Measurements from ENCODE around the gene CALCA. TPM values are rescaled to one million over a fixed set of nuclear protein-coding genes. Genes with fewer than 3 reads are reported as not detected.

Gene CALCA
- total and polyA plus RNA-seq, 2 of the 8 experiments (the other 6 are each of a cell fraction or from before 2014, with no cell fraction given): 0.50 to 0.73 TPM

GRCh38 chr11:14934641-14935351, 37.4 kb downstream of the CALCA start:
- no peak overlapping the region for H2BK120ac ChIP-seq (replicated peaks; ENCODE audit: low read depth, low read length)
- H3K4me1 ChIP-seq (replicated peaks in 1 of 4; ENCODE audit: control insufficient read depth in 3 of 4, insufficient read depth in 4 of 4, low read length in 3 of 4): no peaks in the 10 kb centered on the region
- no peaks in the 10 kb centered on the region for H3K79me2 ChIP-seq (ENCODE audit: control insufficient read depth in 1 of 2, insufficient read depth in 2 of 2, low read length in 2 of 2)
- no peak overlapping the region for H3K56ac ChIP-seq (replicated peaks; ENCODE audit: insufficient read length, low read depth, low read length)
- no peak overlapping the region for H4K8ac ChIP-seq (ENCODE audit: extremely low read depth, insufficient read depth, low read length)
- no peak overlapping the region for H3K23ac ChIP-seq (ENCODE audit: insufficient read length)
- H2AFZ ChIP-seq (ENCODE audit: low read length): no peak overlapping the region
- CTCF ChIA-PET (ENCODE audit: partially characterized antibody): interaction anchor here (1.1 to 2.3 kb wide), 4 partner anchors 27 to 71 kb away, joined by 3 to 7 read pairs (median 5); no protein-coding TSS in a partner anchor
- no peak overlapping the region for H3K18ac ChIP-seq (ENCODE audit: extremely low read depth, low read length)
- no peak overlapping the region for H2BK12ac ChIP-seq (ENCODE audit: low read depth, low read length)
- H4K91ac ChIP-seq (replicated peaks; ENCODE audit: insufficient read length, low read length): no peak overlapping the region
- peaks cover 7 to 17% of the 10 kb centered on the region in 2 experiments for H3K9me3 ChIP-seq (ENCODE audit: insufficient read depth in 2 of 2, low read depth in 1 of 2, low read length in 1 of 2)
- H4K5ac ChIP-seq (ENCODE audit: insufficient read length, low read depth, low read length): no peak overlapping the region
- no peak overlapping the region for H2BK15ac ChIP-seq (ENCODE audit: low read length)
- H3K4me3 ChIP-seq (ENCODE audit: extremely low read depth in 1 of 4, insufficient read depth in 2 of 4, low read depth in 3 of 4, low read length in 4 of 4): no peak overlapping the region
- no peaks in the 10 kb centered on the region for H3K36me3 ChIP-seq (ENCODE audit: control insufficient read depth in 2 of 4, insufficient read depth in 4 of 4, low read length in 3 of 4)
- H4K20me1 ChIP-seq (replicated peaks in 1 of 2; ENCODE audit: control insufficient read depth in 1 of 2, insufficient read depth in 2 of 2, low read length in 2 of 2): no peaks in the 10 kb centered on the region
- H3K27me3 ChIP-seq (replicated peaks in 1 of 4; ENCODE audit: control insufficient read depth in 3 of 4, extremely low read depth in 1 of 4, insufficient read depth in 3 of 4, low read length in 3 of 4): no peaks in the 10 kb centered on the region
- no peak overlapping the region for H3K9ac ChIP-seq (replicated peaks in 1 of 4; ENCODE audit: extremely low read depth in 1 of 4, low read depth in 3 of 4, low read length in 3 of 4)
- TF ChIP-seq SP1 (IDR thresholded peaks at IDR 0.05; ENCODE audit: low read depth, low read length) (no peak), EGR1 (IDR thresholded peaks at IDR 0.05; ENCODE audit: borderline replicate concordance, low read depth, low read length) (no peak), TBP (IDR thresholded peaks at IDR 0.05; ENCODE audit: low read depth, low read length) (no peak), POU5F1 (IDR thresholded peaks at IDR 0.05; ENCODE audit: low read depth, low read length) (no peak), KDM1A (IDR thresholded peaks at IDR 0.05; ENCODE audit: borderline replicate concordance, low read length) (no peak), CTBP2 (IDR thresholded peaks at IDR 0.05; ENCODE audit: borderline replicate concordance, insufficient read depth, insufficient read length, low read length) (no peak), CBX8 (IDR thresholded peaks at IDR 0.05; ENCODE audit: borderline replicate concordance, low read depth, low read length) (no peak), KDM5A (IDR thresholded peaks at IDR 0.05; ENCODE audit: low read length) (no peak)
- H2BK5ac ChIP-seq (ENCODE audit: low read depth, low read length): no peak overlapping the region
- DNase-seq (ENCODE audit: low read depth in 1 of 2, low spot score in 2 of 2) (no peak), FAIRE-seq (no peak)
- H3K23me2 ChIP-seq (ENCODE audit: low read depth, low read length): no peaks in the 10 kb centered on the region
- H2BK20ac ChIP-seq (ENCODE audit: low read length): no peak overlapping the region
- no peak overlapping the region for H3K4ac ChIP-seq (replicated peaks; ENCODE audit: insufficient read length, low read depth, low read length)
- no peaks in the 10 kb centered on the region for H3K79me1 ChIP-seq (ENCODE audit: low read depth, low read length)
- H3K14ac ChIP-seq (ENCODE audit: insufficient read length): no peak overlapping the region
- POLR2A ChIA-PET (ENCODE audit: partially characterized antibody): no interaction called here
- no peak overlapping the region for H3K27ac ChIP-seq (ENCODE audit: low read depth, low read length)
- H3K4me2 ChIP-seq (ENCODE audit: insufficient read depth in 1 of 2, low read depth in 2 of 2, low read length in 2 of 2): no peak overlapping the region
- WGBS, 2 experiments (ENCODE audit: extremely low coverage in 1 of 2, insufficient coverage in 1 of 2, insufficient read length in 1 of 2, insufficient replicate concordance in 2 of 2, low coverage in 1 of 2, low lambda C conversion rate in 2 of 2, missing lambda C conversion rate in 1 of 2): 85% methylated on average over 1 of the region's 1 CpG; no CpG with 5 or more reads in 1 of the 2 experiments
- no peak overlapping the region for H2AK5ac ChIP-seq (ENCODE audit: low read depth, low read length)
